ENCODE data around the gene UAP1L1. TPM values are rescaled to one million over a fixed set of nuclear protein-coding genes. Genes with fewer than 3 reads are reported as not detected.
A peak's percentile ranks its signal among the peaks of the same experiment; 100 is the strongest.

Gene UAP1L1
- total RNA-seq, 6 donors from 2014 or later, result 10.5 to 69.1 (median 34.0) TPM

- no peak for TF ChIP-seq EP300 (IDR thresholded peaks at IDR 0.05)
- no peak for TF ChIP-seq CTCF (IDR thresholded peaks at IDR 0.05)
- no peak for TF ChIP-seq POLR2A (IDR thresholded peaks at IDR 0.05)
- TF ChIP-seq POLR2AphosphoS5 (IDR thresholded peaks at IDR 0.05), result no peak
- Histone ChIP-seq H3K9me3 (no peaks in the 10 kb centered on the region), H3K27ac (no peak overlapping the region), H3K4me3 (no peak overlapping the region), H3K27me3 (no peaks in the 10 kb centered on the region), H3K4me1 (peaks cover 13 to 25% (median 14%) of the 10 kb centered on the region in 4 donors), H3K36me3 (peaks cover 12 to 70% (median 59%) of the 10 kb centered on the region in 4 donors)
- ATAC-seq (ENCODE audit: low FRiP score in 2 of 2) (no peak), DNase-seq (peak in 1 of 2 donors; percentile 52)
- 90 to 92% methylated on average over 25 to 28 of the region's 28 CpGs for WGBS, 2 donors
Measured at GRCh38 chr9:137110911-137111787, 33.8 kb downstream of the UAP1L1 start.

- Histone ChIP-seq H3K4me1 (peaks cover 13 to 25% (median 14%) of the 10 kb centered on the region in 4 donors), H3K27me3 (no peaks in the 10 kb centered on the region), H3K27ac (no peak overlapping the region), H3K9me3 (no peaks in the 10 kb centered on the region), H3K4me3 (no peak overlapping the region), H3K36me3 (peaks cover 12 to 62% (median 52%) of the 10 kb centered on the region in 4 donors)
- WGBS, 2 donors, result 89 to 91% methylated on average over 11 to 21 of the region's 35 CpGs
- TF ChIP-seq EP300 (IDR thresholded peaks at IDR 0.05) (no peak), CTCF (IDR thresholded peaks at IDR 0.05) (no peak), POLR2A (IDR thresholded peaks at IDR 0.05) (no peak), POLR2AphosphoS5 (IDR thresholded peaks at IDR 0.05) (no peak)
- ATAC-seq (ENCODE audit: low FRiP score in 2 of 2) (no peak), DNase-seq (peak in 1 of 2 donors; percentile 82)
Measured at GRCh38 chr9:137111788-137112563, 34.7 kb downstream of the UAP1L1 start.

GRCh38 chr9:137112564-137113384 lies 35.5 kb downstream of the UAP1L1 start:
- Histone ChIP-seq H3K27ac (no peak overlapping the region), H3K4me3 (no peak overlapping the region), H3K27me3 (no peaks in the 10 kb centered on the region), H3K9me3 (no peaks in the 10 kb centered on the region), H3K4me1 (peaks cover 13 to 25% (median 14%) of the 10 kb centered on the region in 4 donors), H3K36me3 (peaks cover 9 to 54% (median 44%) of the 10 kb centered on the region in 4 donors)
- 94 to 96% methylated on average over 23 to 35 of the region's 42 CpGs for whole genome bisulfite sequencing, 2 donors
- ATAC-seq (ENCODE audit: low FRiP score in 2 of 2) (no peak), DNase-seq (peak in 1 of 2 donors; percentile 68)
- TF ChIP-seq CTCF (IDR thresholded peaks at IDR 0.05), result no peak
- TF ChIP-seq POLR2AphosphoS5 (IDR thresholded peaks at IDR 0.05), result no peak
- no peak for TF ChIP-seq EP300 (IDR thresholded peaks at IDR 0.05)
- no peak for TF ChIP-seq POLR2A (IDR thresholded peaks at IDR 0.05)

- Histone ChIP-seq H3K9me3 (no peaks in the 10 kb centered on the region), H3K4me3 (peak overlapping the region; percentile 29 to 99 (median 89)), H3K27me3 (no peaks in the 10 kb centered on the region), H3K36me3 (peaks cover 3 to 46% (median 37%) of the 10 kb centered on the region in 4 donors), H3K27ac (no peak overlapping the region), H3K4me1 (peaks cover 13 to 25% (median 14%) of the 10 kb centered on the region in 4 donors)
- DNase-seq, result peak in 1 of 2 donors; percentile 88
- ATAC-seq (ENCODE audit: low FRiP score in 2 of 2), result no peak
- 57 to 76% methylated on average over 18 to 23 of the region's 66 CpGs for WGBS, 2 donors
- TF ChIP-seq CTCF (IDR thresholded peaks at IDR 0.05) (no peak), POLR2A (IDR thresholded peaks at IDR 0.05) (no peak), POLR2AphosphoS5 (IDR thresholded peaks at IDR 0.05) (no peak), EP300 (IDR thresholded peaks at IDR 0.05) (no peak)
Measured at GRCh38 chr9:137113385-137114159, 36.3 kb downstream of the UAP1L1 start.

Data from upper lobe of left lung (tissue), 6 donors.